K562 (cell line): Measurements from ENCODE around the gene MAEL. TPM values are rescaled to one million over a fixed set of nuclear protein-coding genes. Genes with fewer than 3 reads are reported as not detected.

Source experiments
- BACH1 ChIP-seq: fragments of 200-800 bp; sonication (Bioruptor generic); IDR thresholded peaks from 2 replicates; pipeline ENCODE4 v1.6.1; 2016; ENCODE audit warnings: missing genetic modification characterization, missing compliant biosample characterization
- CBX8 ChIP-seq: fragments of 200-600 bp; sonication (generic); IDR thresholded peaks from 2 replicates; pipeline ENCODE4 v1.6.1; 2012; ENCODE audit warnings: borderline replicate concordance, mixed run types, low read depth, mild to moderate bottlenecking, moderate library complexity, mixed read lengths, low read length, control low read depth, inconsistent platforms; ENCODE audit not compliant: poor library complexity, severe bottlenecking; ENCODE audit errors: extremely low read depth
- IRF2 ChIP-seq: sonication (generic); formaldehyde crosslinking; IDR thresholded peaks from 2 replicates; pipeline ENCODE4 v1.8.1; 2022; ENCODE audit warnings: mild to moderate bottlenecking, missing genetic modification reagents
- KLF6 ChIP-seq: fragments of 250-450 bp; sonication (Bioruptor Pico); IDR thresholded peaks from 2 replicates; pipeline ENCODE4 v1.4.0; 2020; ENCODE audit warnings: mild to moderate bottlenecking, moderate library complexity, borderline replicate concordance
- NONO ChIP-seq, 2 experiments: fragments of 200-400 bp in 1 of 2; fragments of 450-650 bp in 1 of 2; formaldehyde crosslinking in 1 of 2; IDR thresholded peaks; 2 replicates each; pipeline ENCODE4 v1.6.1; 2017; ENCODE audit warnings: low read depth in 2 of 2, mild to moderate bottlenecking in 2 of 2, moderate library complexity in 2 of 2, low read length in 1 of 2
- NR4A1 ChIP-seq, 2 experiments: fragments of 250-450 bp in 1 of 2; fragments of 450-650 bp in 1 of 2; sonication (Bioruptor Pico) in 1 of 2; IDR thresholded peaks; 2 replicates each; pipeline versions ENCODE4 v1.4.0 to v1.6.1; 2016 to 2020; ENCODE audit warnings: mild to moderate bottlenecking in 2 of 2, missing compliant biosample characterization in 1 of 2, missing genetic modification characterization in 1 of 2, moderate library complexity in 1 of 2
- PCBP1 ChIP-seq: fragments of 200-400 bp; formaldehyde crosslinking; IDR thresholded peaks from 2 replicates; pipeline ENCODE4 v1.6.1; 2018; ENCODE audit warnings: mild to moderate bottlenecking, low read depth, low read length; ENCODE audit not compliant: poor library complexity, severe bottlenecking
- POLR2H ChIP-seq: IDR thresholded peaks from 2 replicates; pipeline ENCODE4 v1.6.1; 2016; ENCODE audit warnings: missing genetic modification characterization, low read depth, mild to moderate bottlenecking, control low read depth, missing compliant biosample characterization, moderate library complexity
- RBM14 ChIP-seq: fragments of 200-400 bp; formaldehyde crosslinking; IDR thresholded peaks from 2 replicates; pipeline ENCODE4 v1.6.1; 2018; ENCODE audit warnings: low read depth, mild to moderate bottlenecking, low read length, moderate library complexity, borderline replicate concordance; ENCODE audit not compliant: insufficient read depth
- RBM17 ChIP-seq: fragments of 200-400 bp; formaldehyde crosslinking; IDR thresholded peaks from 2 replicates; pipeline ENCODE4 v1.6.1; 2017; ENCODE audit warnings: low read depth, mild to moderate bottlenecking, low read length, borderline replicate concordance
- RUNX1 ChIP-seq: sonication (generic); IDR thresholded peaks from 2 replicates; pipeline ENCODE4 v1.6.1; 2016; ENCODE audit warnings: antibody characterized with exemption, low read depth
- SOX6 ChIP-seq: fragments of 450-650 bp; IDR thresholded peaks from 2 replicates; pipeline ENCODE4 v1.6.1; 2014; ENCODE audit warnings: mild to moderate bottlenecking
- XRCC5 ChIP-seq: fragments of 200-400 bp; formaldehyde crosslinking; IDR thresholded peaks from 2 replicates; pipeline ENCODE4 v1.6.1; 2017; ENCODE audit warnings: low read depth, mild to moderate bottlenecking, low read length
- ZNF133 ChIP-seq: fragments of 250-450 bp; sonication (Bioruptor Pico); IDR thresholded peaks from 2 replicates; pipeline ENCODE4 v1.4.0; 2020; ENCODE audit warnings: mild to moderate bottlenecking
- ZNF408 ChIP-seq: fragments of 250-450 bp; sonication (Bioruptor Pico); IDR thresholded peaks from 2 replicates; pipeline ENCODE4 v1.4.0; 2020; ENCODE audit warnings: low read depth, mild to moderate bottlenecking, moderate library complexity
- ZNF507 ChIP-seq: conservative IDR thresholded peaks from 2 replicates; pipeline ENCODE4 v1.6.1; 2017; ENCODE audit warnings: missing genetic modification characterization, missing compliant biosample characterization
- ZNF77 ChIP-seq: fragments of 250-450 bp; sonication (Bioruptor Pico); IDR thresholded peaks from 2 replicates; pipeline ENCODE4 v1.5.0; 2020
- polyA plus RNA-seq, 8 experiments: library from polyadenylated mRNA; depleted of rRNA in 4 of 8; stranded (reverse) in 5 of 8; unstranded in 3 of 8; fragments of >200 nt; fragmentation: Nextera tagmentation in 2 of 8; fragmentation: Illumina TruSeq in 1 of 8; extraction: Ambion mirVana in 2 of 8; extraction: Trizol in 1 of 8; gene quantifications; 2 replicates each; pipeline versions ENCODE4 v1.2.1 to v1.2.3, GENCODE V29; 2011 to 2014; ENCODE audit warnings: inconsistent platforms in 1 of 8, missing spikeins in 1 of 8
- total RNA-seq, 7 experiments: library from RNA; depleted of rRNA in 6 of 7; stranded (reverse); fragments of >200 nt in 6 of 7; fragmentation: Illumina TruSeq in 2 of 7; extraction: Trizol in 2 of 7; gene quantifications; 2 replicates each; pipeline versions ENCODE4 v1.2.1 to v1.2.3, GENCODE V29; 2011 to 2021; ENCODE audit warnings: low replicate concordance in 1 of 7
- TF ChIP-seq, protein P1 (sequence below), 3 experiments: IDR thresholded peaks in 2 of 3; conservative IDR thresholded peaks in 1 of 3; 2 replicates each; pipeline ENCODE4 v1.5.1; 2011 to 2012; ENCODE audit warnings: low read length in 3 of 3, mild to moderate bottlenecking in 3 of 3, control low read depth in 2 of 3, improper control_type of control experiment in 1 of 3, inconsistent platforms in 1 of 3, low read depth in 1 of 3, mixed read lengths in 1 of 3, moderate library complexity in 1 of 3; ENCODE audit not compliant: insufficient read depth in 2 of 3
- TF ChIP-seq, protein P2 (sequence below): sonication (generic); formaldehyde crosslinking; IDR thresholded peaks from 2 replicates; pipeline ENCODE4 v1.9.0; 2022; ENCODE audit warnings: mild to moderate bottlenecking, missing genetic modification reagents
- TF ChIP-seq, protein P3 (sequence below), 2 experiments: fragments of 450-650 bp; conservative IDR thresholded peaks; 2 replicates each; pipeline ENCODE4 v1.6.1; 2017; ENCODE audit warnings: mild to moderate bottlenecking in 2 of 2, moderate library complexity in 2 of 2

MAEL gene
- total and polyA plus RNA-seq, 9 of the 15 experiments (the other 6 are each of a cell fraction or from before 2014, with no cell fraction given): 0.11 to 1.9 (median 0.75) TPM

GRCh38 chr1:167059045-167059808 is 70.1 kb downstream of the MAEL start (continued):
- TF ChIP-seq RUNX1 (no peak), ZNF77 (CRISPR knock-in tag) (no peak), KLF6 (CRISPR knock-in tag) (no peak), ZNF133 (no peak), POLR2H (tag) (no peak), PCBP1 (no peak), NR4A1 (CRISPR knock-in tag; IDR thresholded peaks at IDR 0.05) (no peak), NR4A1 (tag; IDR thresholded peaks at IDR 0.05) (no peak), ZNF507 (tag) (no peak), RBM17 (no peak), SOX6 (no peak), NONO (IDR thresholded peaks at IDR 0.05; ENCODE audit: low read depth in 2 of 2, low read length in 1 of 2) (no peak), BACH1 (tag) (0 out of 2 replicates have a peak, but pooled peaks have one; percentile 19), RBM14 (no peak), ZNF408 (CRISPR knock-in tag) (no peak), IRF2 (CRISPR knock-in tag) (no peak), CBX8 (no peak), XRCC5 (no peak)
- TF ChIP-seq, protein P1, sequence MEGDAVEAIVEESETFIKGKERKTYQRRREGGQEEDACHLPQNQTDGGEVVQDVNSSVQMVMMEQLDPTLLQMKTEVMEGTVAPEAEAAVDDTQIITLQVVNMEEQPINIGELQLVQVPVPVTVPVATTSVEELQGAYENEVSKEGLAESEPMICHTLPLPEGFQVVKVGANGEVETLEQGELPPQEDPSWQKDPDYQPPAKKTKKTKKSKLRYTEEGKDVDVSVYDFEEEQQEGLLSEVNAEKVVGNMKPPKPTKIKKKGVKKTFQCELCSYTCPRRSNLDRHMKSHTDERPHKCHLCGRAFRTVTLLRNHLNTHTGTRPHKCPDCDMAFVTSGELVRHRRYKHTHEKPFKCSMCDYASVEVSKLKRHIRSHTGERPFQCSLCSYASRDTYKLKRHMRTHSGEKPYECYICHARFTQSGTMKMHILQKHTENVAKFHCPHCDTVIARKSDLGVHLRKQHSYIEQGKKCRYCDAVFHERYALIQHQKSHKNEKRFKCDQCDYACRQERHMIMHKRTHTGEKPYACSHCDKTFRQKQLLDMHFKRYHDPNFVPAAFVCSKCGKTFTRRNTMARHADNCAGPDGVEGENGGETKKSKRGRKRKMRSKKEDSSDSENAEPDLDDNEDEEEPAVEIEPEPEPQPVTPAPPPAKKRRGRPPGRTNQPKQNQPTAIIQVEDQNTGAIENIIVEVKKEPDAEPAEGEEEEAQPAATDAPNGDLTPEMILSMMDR (IDR thresholded peaks at IDR 0.05 in 2 of 3, conservative IDR thresholded peaks at IDR 0.05 in 1 of 3; ENCODE audit: insufficient read depth in 2 of 3, low read depth in 1 of 3, low read length in 3 of 3): peak; percentile 89 to 98 (median 96)
- TF ChIP-seq, protein P2, sequence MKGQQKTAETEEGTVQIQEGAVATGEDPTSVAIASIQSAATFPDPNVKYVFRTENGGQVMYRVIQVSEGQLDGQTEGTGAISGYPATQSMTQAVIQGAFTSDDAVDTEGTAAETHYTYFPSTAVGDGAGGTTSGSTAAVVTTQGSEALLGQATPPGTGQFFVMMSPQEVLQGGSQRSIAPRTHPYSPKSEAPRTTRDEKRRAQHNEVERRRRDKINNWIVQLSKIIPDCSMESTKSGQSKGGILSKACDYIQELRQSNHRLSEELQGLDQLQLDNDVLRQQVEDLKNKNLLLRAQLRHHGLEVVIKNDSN (CRISPR knock-in tag): no peak
- TF ChIP-seq, protein P3, sequence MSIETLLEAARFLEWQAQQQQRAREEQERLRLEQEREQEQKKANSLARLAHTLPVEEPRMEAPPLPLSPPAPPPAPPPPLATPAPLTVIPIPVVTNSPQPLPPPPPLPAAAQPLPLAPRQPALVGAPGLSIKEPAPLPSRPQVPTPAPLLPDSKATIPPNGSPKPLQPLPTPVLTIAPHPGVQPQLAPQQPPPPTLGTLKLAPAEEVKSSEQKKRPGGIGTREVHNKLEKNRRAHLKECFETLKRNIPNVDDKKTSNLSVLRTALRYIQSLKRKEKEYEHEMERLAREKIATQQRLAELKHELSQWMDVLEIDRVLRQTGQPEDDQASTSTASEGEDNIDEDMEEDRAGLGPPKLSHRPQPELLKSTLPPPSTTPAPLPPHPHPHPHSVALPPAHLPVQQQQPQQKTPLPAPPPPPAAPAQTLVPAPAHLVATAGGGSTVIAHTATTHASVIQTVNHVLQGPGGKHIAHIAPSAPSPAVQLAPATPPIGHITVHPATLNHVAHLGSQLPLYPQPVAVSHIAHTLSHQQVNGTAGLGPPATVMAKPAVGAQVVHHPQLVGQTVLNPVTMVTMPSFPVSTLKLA (conservative IDR thresholded peaks at IDR 0.05): no peak
